ENCODE data around the gene ACTN4.

The ACTN4 gene

DNA sequence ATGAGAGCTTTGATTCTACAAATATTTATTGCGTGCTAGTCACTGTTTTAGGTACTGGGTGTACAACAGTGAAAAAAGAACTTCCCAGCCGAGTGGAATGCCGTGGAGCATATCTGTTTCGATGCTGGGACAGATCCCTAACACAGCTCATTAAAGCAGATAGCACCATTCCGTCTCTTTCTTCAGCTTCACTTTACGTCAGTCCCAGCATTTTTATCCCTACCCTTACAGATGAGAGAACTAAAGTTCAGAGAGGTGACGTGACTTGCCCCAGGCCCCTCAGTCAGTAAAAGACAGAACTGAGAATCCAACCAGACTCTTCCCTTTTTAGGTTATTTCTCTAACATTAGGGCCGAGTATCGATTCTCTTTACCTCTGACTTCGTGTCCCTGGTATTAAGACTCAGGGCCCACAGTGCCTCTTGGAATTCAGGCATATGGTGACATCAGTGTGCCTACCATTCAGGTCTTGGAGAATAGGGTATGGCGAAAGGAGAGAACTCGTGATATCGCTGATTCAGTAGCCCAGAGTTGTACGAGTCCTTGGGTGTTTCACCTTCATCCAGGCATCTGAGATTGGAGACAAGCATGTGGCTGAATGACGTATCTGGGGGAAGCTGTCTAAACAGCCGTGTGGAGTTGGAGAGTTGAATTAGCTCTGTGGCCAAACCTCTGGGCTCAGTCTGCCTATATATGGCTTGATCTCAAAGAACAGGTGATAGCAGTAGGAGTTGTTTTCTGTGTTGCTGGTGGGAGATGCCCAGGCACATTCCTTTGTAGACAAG, 27.1 kb downstream of the ACTN4 start:
- DNase-seq (ENCODE audit: low read depth) = no peak
- no peak overlapping the region for H3K4me3 ChIP-seq (ENCODE audit: low read depth, low read length)

DNA sequence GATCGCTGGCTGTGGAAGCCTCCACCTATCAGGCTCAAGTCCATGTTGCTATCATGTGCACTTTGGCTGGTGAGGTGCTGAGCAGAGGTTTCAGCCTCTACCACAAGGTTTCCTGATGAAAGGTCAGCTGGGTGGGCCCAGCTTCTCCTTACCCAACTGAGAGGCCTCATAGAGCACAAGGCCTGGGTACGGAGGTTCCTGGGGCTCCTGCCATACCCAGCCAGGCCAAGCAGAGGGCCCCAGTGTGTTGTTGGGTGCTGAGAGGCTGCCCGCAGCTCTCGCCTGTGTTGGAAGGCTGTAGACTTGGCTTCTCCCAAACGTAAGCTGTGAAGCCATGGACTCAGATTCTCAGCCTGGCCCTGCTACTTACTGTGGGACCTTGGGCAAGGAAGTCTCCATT, 28.2 kb downstream of the ACTN4 start:
- H3K4me3 ChIP-seq (ENCODE audit: low read depth, low read length) = no peak overlapping the region
- DNase-seq (ENCODE audit: low read depth) = no peak

- DNase-seq (ENCODE audit: low read depth) = no peak
- no peak overlapping the region for H3K4me3 ChIP-seq (ENCODE audit: low read depth, low read length)
These were observed 28.8 kb downstream of the ACTN4 start for GRCh38 chr19:38676023-38676877.

GRCh38 chr19:38676878-38677646, 29.6 kb downstream of the ACTN4 start:
- no peak for DNase-seq (ENCODE audit: low read depth)
- no peak overlapping the region for H3K4me3 ChIP-seq (ENCODE audit: low read depth, low read length)

DNA sequence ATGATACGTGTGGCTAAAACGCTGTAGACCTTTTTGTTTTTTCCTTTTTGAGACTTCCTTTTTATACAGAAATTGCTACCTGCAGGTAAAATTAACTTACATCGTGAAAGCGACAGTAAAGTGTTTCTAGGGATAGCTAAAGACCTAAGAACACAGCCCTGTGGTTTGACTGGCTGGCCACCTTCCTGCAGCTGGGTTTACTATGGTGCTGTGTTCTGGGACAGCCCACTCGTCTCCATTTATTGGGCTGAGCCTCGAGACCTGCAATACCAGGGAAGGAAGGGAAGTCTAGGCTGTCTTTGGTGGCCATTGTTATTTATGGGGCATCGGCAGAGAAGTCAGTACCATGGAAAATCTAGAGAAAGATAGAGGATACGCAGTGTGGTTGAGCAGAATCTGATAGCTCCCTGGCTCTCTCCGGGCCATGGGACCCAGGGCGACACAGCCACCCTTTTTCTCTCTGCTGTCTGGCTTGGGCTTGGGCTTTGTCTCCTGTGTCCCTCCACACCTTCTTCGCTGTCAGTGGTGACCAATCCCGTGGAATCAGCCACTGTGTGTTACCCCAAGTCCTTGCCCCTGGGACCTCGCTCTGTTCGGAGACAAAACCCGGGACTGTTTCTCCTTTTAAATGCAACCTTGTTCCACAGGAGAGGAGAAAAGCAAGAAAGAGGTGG, 30.9 kb downstream of the ACTN4 start:
- H3K4me3 ChIP-seq (ENCODE audit: low read depth, low read length) = no peak overlapping the region
- no peak for DNase-seq (ENCODE audit: low read depth)

GRCh38 chr19:38678891-38679494, 31.5 kb downstream of the ACTN4 start:
- H3K4me3 ChIP-seq (ENCODE audit: low read depth, low read length) = no peak overlapping the region
- DNase-seq (ENCODE audit: low read depth) = no peak

DNA sequence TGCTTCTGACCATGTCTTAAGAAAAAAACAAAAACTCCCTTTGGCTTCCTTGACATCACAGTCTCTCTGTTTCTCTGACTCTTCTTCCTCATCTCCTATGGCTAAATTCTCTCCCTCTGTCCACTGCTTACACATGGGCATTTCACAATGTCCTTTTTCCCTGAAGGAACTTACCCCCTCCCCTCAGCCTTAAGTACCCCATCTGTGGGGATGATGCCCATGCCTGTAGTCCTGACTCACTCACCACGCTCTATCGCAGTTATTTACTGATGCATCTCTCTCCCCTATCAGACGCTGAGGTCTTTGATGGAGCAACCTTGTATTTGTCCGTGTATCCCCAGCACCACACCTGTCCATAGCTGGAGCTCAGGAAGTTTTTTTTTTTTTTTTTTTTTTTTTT, 32.4 kb downstream of the ACTN4 start:
- DNase-seq (ENCODE audit: low read depth) = no peak
- H3K4me3 ChIP-seq (ENCODE audit: low read depth, low read length) = no peak overlapping the region

- H3K4me3 ChIP-seq (ENCODE audit: low read depth, low read length) = no peak overlapping the region
- no peak for DNase-seq (ENCODE audit: low read depth)
These were observed 34.9 kb downstream of the ACTN4 start for GRCh38 chr19:38682195-38682867.

DNA sequence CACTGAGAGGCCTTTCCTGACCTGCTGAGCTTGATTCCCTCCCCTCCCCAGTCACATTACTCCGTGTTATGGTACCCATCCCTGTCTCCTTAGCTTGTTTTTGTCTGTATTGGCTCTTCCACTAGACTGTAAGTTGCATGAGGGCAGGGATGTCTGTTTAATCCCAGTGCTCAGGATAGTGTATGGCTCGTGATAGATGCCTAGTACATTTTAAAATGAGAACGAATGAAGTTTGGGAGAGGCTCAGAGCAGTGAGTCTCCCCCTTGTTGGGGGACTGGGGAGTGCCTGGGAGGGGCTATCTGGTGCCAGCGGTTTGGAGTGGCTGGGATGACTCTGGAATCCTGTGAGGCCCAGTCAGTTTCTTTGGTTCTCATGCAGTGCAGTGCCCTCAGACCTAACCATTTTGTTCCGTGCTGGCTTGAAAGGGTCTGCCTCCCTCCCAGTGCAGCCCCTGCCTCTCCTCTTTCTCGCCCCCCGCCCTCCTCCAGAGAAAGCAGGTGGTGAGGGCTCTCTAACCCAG, 35.5 kb downstream of the ACTN4 start:
- no peak for DNase-seq (ENCODE audit: low read depth)
- H3K4me3 ChIP-seq (ENCODE audit: low read depth, low read length) = no peak overlapping the region

GRCh38 chr19:38683393-38684077, 36.1 kb downstream of the ACTN4 start:
- H3K4me3 ChIP-seq (ENCODE audit: low read depth, low read length) = no peak overlapping the region

DNA sequence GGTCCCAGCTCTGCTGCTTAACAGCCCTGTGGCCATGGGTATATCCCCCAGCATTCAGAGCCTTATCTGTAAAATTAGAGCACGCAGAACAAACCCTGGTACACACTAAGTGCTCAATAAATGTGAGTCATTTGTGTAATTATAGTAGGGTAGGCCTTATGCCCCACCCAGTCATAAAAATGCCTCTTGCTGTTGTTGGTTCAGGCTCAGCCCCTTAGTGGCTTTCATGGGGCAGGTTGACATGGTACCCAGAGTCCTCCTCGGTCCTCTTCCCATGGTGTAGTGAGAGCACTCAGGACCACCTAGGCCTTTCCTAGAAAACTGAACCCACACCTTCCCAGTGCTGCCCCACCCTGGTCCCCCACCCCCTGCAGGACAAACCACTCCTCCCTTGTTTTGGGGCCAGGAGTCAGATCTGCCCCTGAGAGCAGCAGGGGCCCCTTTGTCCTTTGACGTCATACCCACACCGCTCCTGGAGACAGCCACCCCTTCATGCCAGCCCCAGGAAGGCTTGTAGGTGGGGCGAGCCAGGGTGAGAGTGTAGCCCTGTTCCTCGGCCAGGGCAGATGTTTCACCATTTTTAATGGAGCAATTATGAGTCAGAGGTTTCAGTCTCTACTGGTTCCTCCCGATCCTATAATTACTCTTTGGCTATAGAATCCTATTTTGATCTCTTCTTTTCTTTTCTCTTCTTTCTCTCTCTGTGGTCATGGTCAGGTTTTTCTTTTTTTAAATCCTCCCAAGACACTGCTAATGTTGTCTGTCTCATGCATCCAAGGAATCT, 36.8 kb downstream of the ACTN4 start:
- DNase-seq (ENCODE audit: low read depth) = peak; percentile 91
- H3K4me3 ChIP-seq (ENCODE audit: low read depth, low read length) = no peak overlapping the region

More at GRCh38 chr19:38683393-38684077, 36.1 kb downstream of the ACTN4 start:
- peak; percentile 82 for DNase-seq (ENCODE audit: low read depth)

GRCh38 chr19:38684862-38685665, 37.6 kb downstream of the ACTN4 start:
- no peak overlapping the region for H3K4me3 ChIP-seq (ENCODE audit: low read depth, low read length)
- DNase-seq (ENCODE audit: low read depth) = no peak

DNA sequence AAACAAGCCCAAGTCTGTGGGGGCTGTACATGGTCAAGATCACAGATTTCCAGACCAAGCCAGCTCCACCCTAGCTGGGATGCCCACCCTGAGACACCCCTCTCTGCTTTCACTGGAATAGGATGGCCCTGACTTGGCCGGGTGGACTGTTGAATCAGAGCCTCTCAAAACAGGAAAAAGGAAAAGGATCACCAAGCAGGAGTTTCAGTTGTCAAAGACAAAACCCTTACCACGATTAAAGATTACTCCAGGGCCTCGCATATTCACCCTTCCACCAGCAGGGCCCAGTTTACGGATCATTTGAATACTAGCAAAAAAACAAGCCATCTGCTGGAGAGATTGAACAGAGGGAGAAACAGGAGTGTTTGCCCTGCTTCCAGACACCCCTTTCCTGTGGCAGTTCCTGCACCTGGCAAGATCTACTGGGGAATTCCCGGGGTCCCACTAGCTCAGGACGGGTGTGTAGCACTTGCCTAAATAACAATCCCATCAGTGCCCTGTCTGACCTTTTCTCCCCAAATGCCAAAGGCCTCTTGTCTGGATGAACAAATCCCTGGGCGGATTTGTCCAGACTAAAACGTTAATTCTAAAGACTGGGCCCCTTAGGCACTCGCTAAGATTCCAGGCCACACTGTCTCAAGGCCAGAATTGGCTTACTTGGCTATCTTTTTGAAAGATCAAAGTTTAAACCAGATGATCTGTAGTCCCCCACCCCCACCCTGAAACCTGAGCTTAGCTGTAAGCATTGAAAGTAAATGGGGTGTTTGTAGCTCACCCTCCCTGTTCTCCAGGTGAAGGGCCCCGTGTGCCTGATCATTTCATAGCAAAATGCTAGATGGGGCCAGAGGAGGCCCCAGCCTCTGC, 38.4 kb downstream of the ACTN4 start:
- H3K4me3 ChIP-seq (ENCODE audit: low read depth, low read length) = no peak overlapping the region
- no peak for DNase-seq (ENCODE audit: low read depth)

GRCh38 chr19:38686530-38686888, 39.1 kb downstream of the ACTN4 start:
- no peak overlapping the region for H3K4me3 ChIP-seq (ENCODE audit: low read depth, low read length)
- no peak for DNase-seq (ENCODE audit: low read depth)

- no peak overlapping the region for H3K4me3 ChIP-seq (ENCODE audit: low read depth, low read length)
- DNase-seq (ENCODE audit: low read depth) = no peak
These were observed 40.5 kb downstream of the ACTN4 start for GRCh38 chr19:38687837-38688378.
